HG03280 (cell line): ENCODE results near the gene MRGPRX4.
"Not testable (repeated sequence)": the region's sequence is repeated elsewhere in the genome, so short reads cannot be mapped to it uniquely, and the experiment has no call there.

Source experiments
- ATAC-seq: cut with Tn5 transposase; IDR thresholded peaks from one replicate; pipeline ENCODE4 v1.9.1; 2021; ENCODE audit warnings: mild to moderate bottlenecking, moderate library complexity; ENCODE audit not compliant: unreplicated experiment

Gene MRGPRX4

DNA sequence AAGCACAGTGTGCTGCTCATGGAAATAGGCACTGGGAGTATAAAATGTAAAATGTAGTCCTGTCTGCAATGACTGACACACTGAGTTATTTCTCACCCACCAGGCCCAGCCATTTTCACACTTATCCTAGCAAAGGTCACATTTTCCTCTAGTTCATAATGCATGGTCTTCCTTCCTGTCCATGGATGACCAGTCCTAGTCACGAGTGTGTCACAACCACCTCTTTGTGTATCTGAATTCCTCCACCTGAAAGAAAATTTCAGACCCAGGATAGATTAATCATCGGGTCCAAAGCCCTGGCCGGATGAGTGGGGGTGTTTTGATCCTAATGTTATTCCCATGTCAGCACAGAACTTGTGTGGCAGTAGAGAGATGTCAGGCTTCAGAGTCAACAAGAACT lies at the start of gene MRGPRX4:
Gene MRGPRX4, plus strand, starts transcription at position 172 of the 400 bp plus-strand sequence. CDS start 420 bp downstream, outside the sequence.
- ATAC-seq, result no peak

DNA sequence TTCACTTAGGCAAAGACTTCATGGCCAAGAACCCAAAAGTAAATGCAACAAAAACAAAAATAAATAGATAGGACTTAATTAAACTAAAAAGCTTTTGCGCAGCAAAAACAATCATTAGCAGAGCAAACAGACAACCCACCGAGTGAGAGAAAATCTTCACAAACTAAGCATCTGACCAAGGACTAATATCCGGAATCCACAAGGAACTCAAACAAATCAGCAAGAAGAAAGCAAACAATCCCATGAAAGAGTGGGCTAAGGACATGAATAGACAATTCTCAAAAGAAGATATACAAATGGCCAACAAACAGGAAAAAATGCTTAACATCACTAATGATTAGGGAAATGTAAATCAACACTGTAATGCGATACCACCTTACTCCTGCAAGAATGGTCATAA lies 41.5 kb upstream of the MRGPRX4 start:
- ATAC-seq, result not testable (repeated sequence)

DNA sequence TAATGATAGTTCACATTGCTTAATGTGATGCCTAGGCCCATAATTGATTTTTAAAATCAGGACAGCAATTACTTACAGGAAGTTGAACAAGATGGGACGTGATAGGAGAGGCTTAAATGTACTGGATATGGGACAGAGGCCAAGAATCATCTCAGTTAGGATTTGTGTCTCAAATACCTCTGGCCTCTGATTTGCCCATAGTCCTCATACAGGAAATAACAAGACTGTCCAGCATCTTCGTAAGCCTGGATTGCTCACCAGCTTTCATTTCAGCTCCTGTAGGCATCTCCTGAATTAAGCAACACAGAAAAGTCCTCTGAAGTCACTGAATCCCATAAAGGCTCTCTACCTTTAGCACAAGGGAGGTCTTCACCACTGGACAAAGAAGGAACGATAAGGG lies 40.3 kb upstream of the MRGPRX4 start, which contains the start of gene MRGPRX3:
Gene MRGPRX3, plus strand, starts transcription at position 231 of the 400 bp plus-strand sequence. CDS start 4,632 bp downstream, outside the sequence.
- no peak for ATAC-seq

DNA sequence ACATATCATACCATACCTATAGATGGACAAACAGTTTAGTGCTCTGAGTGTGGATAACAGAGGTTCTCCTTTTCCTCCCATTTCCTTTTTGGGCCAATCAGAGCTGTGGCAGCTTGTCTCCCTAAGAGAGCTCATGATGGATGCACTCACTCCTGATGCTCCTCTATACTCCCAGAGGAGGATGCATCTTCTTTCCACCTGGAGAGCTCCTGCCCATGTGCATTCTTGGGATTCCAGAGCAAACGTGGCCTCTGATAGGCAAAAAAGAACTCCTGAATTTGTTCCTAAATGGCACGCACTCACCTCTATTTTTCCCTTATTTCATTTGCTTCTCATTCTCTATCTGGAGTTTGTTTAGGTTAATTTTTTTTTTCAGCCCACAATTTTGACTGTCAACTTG lies 37.3 kb upstream of the MRGPRX4 start:
- ATAC-seq, result no peak

DNA sequence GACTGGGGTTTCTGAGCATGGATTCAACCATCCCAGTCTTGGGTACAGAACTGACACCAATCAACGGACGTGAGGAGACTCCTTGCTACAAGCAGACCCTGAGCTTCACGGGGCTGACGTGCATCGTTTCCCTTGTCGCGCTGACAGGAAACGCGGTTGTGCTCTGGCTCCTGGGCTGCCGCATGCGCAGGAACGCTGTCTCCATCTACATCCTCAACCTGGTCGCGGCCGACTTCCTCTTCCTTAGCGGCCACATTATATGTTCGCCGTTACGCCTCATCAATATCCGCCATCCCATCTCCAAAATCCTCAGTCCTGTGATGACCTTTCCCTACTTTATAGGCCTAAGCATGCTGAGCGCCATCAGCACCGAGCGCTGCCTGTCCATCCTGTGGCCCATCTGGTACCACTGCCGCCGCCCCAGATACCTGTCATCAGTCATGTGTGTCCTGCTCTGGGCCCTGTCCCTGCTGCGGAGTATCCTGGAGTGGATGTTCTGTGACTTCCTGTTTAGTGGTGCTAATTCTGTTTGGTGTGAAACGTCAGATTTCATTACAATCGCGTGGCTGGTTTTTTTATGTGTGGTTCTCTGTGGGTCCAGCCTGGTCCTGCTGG lies 35.3 kb upstream of the MRGPRX4 start:
- ATAC-seq, result no peak

DNA sequence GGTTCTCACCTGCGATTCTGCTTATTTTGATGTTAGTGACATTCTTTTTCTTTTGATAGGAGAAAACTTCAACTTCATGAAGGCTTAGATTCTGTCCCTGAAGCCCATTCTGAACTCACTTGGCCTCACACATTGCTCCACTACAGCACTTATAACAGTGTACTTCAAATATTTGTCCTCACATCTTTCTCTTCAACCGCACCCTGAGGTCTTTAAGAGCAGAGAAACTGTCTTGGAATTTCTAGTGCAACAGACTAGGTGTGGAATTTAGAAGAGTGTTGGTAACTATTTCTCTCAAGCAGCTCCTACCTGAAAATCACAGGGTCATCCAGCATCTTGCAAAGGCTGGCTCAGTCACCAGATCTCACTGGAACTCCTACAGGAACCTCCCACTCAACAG lies 32.5 kb upstream of the MRGPRX4 start:
- no peak for ATAC-seq

DNA sequence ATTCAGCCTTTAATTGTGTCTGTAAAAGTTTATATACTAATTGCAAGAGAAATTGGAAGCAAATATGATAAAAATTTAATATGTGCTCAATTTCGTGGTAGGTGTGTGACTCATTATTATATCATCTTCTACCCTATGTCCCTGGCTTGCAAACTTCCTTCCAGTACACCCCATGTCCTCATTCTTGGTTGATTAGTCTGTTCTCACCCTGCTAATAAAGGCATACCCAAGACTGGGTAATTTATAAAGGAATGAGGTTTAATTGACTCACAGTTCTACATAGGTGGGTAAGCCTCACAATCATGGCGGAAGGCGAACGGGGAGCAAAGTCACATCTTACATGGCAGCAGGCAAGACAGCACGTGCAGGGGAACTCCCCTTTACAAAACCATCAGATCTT lies 28.4 kb upstream of the MRGPRX4 start:
- no peak for ATAC-seq

DNA sequence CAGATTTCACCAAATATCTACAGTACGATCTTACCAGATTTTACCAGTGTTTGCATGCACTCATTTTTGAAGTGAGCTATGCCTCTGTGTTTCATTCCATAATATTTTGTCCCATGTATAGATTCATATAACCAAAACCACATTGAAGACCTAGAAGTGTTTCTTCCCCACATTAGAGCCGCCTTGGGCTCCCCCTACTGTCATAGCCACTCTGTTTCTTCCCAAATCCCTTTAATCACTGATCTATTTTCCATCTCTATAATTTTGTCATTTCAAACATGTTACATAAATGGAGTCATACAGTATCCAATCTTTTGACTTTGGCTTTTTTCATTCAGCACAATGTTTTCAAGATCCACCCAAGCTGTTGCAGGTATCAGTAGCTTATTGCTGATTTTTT lies 27.6 kb upstream of the MRGPRX4 start:
- no peak for ATAC-seq

DNA sequence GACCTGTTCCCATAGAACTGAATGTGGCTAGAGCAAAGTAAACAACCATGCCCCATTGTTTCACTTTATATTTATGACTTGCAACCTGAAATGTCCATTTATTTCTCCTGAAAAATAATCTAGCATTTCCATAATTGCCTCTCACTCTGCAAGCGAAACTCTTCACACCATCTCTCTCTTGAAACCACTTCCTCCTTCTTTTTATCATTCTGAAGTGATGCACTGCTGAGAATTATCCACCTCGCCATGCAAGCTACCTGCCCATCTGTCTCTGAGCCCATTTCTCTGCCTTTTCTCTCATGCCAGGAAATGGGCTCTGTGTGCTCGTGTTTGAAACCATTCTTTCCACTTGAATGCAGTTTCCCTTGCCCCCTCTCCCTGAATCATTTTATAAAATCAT lies 26.8 kb upstream of the MRGPRX4 start:
- no peak for ATAC-seq

DNA sequence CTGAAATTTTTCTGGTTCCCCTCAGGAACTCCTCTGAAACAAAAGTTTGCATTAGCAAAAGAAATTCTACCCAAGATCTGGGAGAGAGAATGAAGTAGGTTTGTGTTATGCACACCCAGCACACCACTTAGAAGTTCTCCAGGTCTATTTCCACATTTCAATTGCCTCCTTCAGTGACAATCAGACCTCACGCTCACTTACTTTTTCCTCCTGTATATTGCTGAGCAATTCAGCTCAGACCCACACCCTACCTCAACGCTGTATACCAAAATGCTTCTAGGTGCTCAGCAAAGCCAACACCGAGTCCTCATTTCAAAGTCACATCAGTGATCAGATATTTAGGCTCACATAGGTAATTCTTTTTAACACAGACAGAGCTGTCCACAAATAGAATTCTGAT lies 21.1 kb upstream of the MRGPRX4 start:
- no peak for ATAC-seq

DNA sequence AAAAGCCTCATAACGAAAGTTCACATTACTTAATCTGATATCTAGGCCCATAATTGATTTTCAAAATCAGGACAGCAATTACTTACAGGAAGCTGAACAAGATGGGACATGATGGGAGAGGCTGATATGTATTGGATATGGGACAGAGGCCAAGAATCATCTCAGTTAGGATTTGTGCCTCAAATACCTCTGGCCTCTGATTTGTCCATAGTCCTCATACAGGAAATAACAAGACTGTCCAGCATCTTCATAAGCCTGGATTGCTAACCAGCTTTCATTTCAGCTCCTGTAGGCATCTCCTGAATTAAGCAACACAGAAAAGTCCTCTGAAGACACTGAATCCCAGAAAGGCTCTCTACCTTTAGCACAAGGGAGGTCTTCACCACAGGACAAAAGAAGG lies 4.3 kb upstream of the MRGPRX4 start:
- ATAC-seq, result no peak

DNA sequence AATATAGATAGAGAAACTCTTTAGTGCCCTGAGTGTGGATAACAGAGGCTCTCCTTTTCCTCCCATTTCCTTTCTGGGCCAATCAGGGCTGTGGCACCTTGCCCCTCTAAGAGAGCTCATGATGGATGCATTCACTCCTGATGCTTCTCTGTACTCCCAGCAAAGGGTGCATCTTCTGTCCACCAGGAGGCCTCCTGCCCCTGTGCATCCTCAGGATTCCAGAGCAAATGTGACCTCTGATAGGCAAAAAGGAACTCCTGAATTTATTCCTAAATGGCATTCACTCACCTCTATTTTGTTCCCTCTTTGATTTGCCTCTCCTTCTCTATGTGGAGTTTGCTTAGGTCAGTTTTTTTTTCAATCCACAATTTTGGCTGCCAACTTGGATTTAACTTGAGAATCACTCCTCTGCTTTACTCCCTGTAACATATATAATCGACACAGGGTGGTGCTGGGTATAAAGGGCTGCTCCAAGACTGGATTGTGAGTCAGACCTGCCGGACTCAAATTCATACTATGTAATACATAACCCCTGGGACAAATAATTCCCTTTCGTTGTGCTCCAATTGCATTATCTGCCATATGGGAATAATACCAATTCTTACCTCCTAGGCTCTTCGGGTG lies 1.1 kb upstream of the MRGPRX4 start:
- ATAC-seq, result no peak

DNA sequence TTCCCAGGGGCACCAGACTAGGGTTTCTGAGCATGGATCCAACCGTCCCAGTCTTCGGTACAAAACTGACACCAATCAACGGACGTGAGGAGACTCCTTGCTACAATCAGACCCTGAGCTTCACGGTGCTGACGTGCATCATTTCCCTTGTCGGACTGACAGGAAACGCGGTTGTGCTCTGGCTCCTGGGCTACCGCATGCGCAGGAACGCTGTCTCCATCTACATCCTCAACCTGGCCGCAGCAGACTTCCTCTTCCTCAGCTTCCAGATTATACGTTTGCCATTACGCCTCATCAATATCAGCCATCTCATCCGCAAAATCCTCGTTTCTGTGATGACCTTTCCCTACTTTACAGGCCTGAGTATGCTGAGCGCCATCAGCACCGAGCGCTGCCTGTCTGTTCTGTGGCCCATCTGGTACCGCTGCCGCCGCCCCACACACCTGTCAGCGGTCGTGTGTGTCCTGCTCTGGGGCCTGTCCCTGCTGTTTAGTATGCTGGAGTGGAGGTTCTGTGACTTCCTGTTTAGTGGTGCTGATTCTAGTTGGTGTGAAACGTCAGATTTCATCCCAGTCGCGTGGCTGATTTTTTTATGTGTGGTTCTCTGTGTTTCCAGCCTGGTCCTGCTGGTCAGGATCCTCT lies 709 bp downstream of the MRGPRX4 start:
- no peak for ATAC-seq

DNA sequence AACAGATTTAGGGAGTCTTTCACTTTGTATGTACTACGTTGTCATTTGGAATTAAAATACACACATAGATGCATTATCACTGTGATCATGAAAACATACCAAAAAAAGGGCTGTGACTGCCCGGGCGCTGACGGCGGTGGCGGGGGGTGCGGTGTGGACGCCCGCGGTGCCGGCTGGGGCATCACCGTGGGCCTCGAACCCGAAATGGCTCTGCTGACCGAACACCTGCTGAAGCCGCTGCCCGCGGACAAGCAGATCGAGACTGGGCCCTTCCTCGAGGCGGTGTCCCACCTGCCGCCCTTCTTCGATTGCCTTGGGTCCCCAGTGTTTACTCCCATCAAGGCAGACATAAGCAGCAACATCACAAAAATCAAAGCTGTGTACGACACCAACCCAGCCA lies 16.2 kb downstream of the MRGPRX4 start:
- no peak for ATAC-seq

DNA sequence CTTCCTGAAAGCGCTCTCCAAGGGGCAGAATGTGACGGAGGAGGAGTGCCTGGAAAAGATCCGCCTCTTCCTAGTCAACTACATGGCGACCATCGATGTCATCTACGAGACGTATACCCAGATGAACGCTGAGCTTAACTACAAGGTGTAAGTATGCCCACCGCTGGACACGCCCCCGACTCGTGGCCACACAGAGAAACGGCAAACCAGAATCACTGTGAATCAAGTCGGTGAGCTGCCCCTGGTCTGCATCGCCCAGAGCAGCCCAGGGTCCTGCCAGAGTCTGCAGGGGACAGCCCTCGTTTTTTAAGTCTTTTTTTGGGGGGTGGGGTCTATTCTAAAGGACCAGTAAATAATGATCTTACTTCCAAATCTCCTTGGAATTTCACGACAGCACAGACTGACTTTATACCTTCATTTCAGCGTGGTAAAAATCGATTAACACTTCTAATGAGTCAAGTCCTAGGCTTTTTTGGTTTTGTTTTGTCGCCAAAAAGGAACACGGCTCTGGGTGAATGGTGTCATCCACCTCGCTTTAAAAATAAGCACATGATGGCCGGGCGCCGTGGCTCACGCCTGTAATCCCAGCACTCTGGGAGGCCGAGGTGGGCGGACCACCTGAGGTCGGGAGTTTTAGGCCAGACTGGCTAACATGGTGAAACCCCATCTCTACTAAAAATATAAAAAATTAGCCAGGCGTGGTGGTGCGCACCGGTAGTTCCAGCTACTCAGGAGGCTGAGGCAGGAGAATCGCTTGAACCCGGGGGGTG lies 17.0 kb downstream of the MRGPRX4 start:
- ATAC-seq, result not testable (repeated sequence)

DNA sequence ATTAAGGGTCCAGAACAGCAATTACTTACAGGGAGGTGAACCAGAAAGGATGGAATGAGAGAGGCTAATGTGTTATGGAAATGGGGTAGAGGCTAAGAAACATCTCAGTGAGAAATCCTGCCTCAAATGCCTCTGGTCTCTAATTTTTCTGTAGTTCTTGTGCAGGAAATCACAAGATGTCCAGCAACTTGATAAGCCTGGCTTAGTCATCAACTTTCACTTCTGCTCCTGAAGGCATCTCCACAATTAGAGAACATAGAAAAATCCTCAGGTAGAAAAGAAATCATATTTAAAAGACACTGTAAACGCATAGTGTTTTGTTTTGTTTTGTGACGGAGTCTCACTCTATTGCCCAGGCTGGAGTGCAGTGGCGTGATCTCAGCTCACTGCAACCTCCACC lies 18.7 kb downstream of the MRGPRX4 start:
- no peak for ATAC-seq

DNA sequence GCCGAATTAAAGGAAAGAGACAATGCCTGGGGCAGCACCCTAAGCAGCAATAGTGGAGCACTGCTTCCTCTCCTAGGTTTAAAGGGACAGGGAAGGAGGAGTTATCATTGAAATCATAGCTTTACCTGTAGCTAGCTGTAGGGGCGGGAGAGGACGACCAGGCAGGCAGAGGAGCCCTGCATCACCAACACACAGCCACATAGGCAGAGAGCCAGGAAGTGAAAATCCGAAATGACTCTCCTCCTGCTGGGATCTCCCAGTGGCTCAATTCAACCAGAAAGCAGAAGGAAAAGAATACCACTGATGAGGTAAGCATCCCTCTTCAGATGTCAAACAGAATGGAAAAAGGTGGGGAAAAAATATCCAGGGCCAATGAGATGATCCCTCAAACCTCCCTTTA lies 20.4 kb downstream of the MRGPRX4 start:
- no peak for ATAC-seq

DNA sequence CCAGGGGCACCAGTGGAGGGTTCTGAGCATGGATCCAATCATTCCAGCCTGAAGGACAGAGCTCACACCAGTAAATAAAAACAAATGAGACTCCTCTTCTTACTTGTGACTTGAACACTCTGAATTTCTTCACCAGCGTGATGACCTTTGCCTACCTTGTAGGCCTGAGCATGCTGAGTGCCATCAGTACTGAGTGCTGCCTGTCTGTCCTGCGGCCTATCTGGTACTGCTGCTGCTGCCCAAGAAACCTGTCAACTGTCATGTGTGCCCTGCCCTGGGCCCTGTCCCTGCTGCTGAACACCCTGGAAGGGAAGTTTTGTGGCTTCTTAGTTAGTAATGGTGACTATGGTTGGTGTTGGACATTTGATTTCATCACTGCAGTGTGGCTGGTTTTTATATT lies 23.9 kb downstream of the MRGPRX4 start:
- ATAC-seq, result no peak

DNA sequence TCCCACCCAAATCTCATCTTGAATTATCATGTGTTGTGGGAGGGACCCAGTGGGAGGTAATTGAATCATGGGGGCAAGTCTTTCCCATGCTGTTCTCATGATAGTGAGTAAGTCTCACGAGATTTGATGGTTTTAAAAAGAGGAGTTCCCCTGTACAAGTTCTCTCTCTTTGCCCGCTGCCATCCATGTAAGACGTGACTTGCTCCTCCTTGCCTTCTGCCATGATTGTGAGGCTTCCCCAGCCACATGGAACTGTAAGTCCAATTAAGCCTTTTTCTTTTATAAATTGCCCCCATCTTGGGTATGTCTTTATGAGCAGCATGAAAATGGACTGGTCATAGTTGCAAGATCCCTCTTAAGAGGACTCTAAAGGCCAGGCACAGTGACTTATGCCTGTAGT lies 25.1 kb downstream of the MRGPRX4 start:
- not testable (repeated sequence) for ATAC-seq

DNA sequence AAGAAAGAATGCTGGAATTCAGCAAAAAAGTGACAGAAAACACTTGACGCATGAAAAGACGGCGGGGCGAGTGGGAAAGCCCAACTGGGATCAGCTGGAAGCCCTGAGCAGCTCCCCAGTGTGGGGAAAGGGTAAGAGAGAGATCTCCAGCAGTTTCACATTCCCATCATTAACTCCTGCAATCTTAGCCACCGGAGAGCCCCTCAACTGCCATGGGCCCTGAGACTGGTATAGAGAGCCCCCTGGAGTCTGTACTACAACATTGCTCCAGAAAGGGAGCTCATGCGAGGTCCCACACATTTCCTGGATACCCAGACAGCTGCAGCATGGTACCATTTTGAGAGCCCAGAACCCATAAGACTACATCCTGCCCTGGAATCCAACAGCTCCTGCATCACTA lies 31.1 kb downstream of the MRGPRX4 start:
- ATAC-seq, result no peak

DNA sequence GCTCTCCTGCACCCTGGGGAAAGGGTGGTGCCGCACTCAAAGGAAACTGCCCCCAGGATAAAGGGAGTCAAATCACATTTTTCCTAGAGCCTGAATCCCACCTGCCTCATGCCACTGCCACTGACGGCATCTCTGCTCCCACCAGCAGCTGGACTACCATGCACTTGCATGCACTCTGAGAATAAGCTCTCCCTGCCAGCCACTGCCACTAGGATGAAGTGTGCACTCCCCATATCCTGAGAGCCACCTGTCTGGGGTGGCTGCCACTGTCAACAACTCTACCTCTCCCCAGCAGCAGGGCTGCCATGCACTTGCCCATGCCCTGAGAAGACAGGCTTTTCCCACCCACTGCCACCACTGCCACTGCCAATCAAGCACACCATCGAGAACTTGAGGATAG lies 31.6 kb downstream of the MRGPRX4 start:
- no peak for ATAC-seq

DNA sequence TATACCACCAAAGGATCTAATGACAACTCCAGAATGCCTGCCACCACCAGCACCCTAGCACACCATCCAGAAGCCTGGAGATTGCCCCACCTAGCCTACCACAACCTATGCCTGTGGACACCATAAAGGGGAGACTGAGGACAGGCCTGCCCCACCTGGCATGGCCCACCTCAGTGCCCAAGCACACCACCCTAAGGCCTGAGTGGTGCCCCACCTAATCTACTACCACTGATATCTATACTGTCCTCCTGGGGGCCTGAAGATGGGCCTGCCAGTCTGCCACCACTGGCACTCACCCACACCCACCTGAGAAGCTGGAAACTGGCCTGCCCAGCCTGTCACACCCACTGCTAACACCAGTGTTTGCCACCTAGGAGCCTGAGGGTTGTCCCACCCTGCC lies 32.1 kb downstream of the MRGPRX4 start:
- ATAC-seq, result no peak
